Measurements from ENCODE around the gene USP2.
A peak's percentile ranks its signal among the peaks of the same experiment; 100 is the strongest.

USP2 gene

DNA sequence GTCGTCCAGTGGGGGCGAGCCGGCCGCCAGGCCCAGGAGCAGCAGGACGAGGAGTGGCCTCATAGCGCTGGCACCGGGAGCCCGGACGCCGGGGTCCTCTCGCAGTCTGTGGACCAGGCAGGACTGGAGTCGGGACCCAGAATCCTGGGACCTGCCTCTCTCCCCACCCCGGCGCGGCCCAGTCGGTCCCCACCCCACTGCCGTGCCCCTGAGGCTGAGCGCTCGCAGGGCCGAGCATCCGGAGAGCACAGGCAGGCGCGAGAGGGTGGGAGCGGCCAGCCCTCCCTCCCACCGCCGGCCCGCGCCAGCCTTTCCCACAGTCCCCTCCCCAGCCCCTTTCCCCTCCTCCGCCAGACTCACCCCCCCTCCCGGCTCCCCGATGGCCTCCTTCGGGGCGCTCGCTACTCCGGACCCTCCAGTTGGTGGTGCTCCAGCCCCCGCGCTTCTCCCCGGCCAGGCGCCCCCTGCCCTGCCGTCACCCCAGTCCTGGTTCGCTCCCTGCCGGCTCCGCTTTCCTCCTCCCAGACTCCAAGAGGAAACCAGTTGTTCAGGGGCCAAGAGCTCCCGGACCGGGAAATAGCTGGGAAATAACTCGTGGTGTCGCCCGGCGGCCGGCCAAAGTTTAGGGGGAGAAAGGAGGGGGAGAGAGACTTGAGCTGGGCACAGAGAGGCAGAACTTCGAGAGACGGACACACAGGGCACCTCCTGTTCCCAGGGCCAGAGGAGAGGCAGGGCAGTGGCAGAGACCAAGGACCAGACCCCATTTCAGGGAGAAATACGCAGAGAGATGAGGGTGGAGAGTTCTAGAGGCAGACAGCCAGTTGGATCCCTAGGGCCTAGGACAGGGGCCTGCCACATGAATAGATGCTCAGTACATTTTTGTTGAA is 40.9 kb downstream of the USP2 start, which contains the start of gene C1QTNF5:
Gene C1QTNF5 (minus strand): TSS at position 549 of the 887 bp plus-strand sequence. CDS start 486 bp downstream, at position 63.
- no peak for DNase-seq

- peak; percentile 63 for DNase-seq
Observed at GRCh38 chr11:119339589-119340334, 41.7 kb downstream of the USP2 start.

GRCh38 chr11:119338965-119339588 is 42.4 kb downstream of the USP2 start:
- DNase-seq: no peak

DNA sequence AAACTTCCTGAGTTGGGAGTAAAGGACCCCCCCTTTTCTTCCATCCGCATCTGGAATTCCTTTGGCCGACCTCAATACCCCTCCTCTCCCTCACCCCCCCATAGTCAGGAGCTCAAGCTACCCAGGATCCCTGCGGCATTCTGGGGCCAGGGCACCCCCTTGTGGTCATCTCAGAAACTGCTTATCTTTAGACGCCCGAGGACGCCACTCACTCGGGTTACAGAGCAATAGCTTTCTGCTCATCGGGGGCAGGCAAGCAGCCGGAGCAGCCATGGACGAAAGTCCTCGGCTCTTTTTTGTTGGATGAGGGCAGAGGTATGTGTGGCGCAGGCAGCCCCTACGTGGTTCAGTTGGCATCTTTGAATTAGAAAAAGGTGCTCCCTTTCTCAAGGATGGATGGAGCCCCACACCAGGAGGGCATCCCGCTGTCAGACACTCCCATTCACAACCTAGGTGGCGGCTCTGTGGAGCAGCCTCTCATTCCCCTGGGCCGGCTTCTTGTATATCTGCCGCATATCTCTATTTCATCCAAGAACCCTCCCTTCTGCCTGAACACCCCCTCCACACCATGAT is 43.1 kb downstream of the USP2 start:
- DNase-seq: peak; percentile 77

GRCh38 chr11:119337581-119338317 is 43.7 kb downstream of the USP2 start:
- DNase-seq: no peak

GRCh38 chr11:119336744-119337469 is 44.6 kb downstream of the USP2 start:
- no peak for DNase-seq

GRCh38 chr11:119335655-119336543 is 45.6 kb downstream of the USP2 start:
- no peak for DNase-seq

GRCh38 chr11:119335091-119335654 is 46.3 kb downstream of the USP2 start:
- no peak for DNase-seq

DNA sequence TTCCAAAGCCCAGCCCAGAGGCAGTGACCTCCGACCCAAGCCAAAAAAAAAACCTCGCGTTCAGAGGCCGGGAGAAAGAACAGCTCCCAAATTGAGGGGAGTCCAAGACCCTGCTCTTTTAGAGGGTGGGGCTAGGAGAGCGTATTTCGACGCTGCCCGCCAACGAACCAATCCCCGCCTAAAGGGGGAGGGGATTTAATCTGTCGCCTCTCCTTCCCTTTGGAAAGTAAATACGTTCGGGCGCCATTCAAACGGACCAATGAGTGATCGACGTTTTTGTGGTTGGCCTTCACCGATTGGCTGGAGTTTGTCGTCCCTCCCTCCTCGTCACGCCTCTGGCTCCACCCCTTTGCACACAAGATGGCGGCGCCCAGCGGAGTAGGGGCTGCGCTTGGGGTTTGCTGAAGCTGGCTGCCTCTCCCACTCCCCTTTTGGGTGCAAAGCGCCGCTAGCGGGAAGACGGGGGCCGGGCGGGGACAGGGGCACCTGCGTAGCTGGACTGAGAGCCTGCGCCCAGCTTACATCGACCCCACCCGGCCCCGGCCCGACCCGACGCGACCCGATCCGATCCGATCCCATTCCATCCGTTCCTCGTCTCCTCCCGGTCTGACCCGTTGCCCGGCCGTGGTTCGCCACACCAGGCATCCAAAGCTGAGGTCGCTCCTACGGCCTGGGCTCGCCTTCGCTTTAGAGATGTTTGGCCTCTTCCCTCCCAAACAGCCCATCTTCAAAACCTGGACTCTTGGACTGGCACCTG is 47.1 kb downstream of the USP2 start, which contains the start of gene RNF26:
Gene RNF26 (plus strand): TSS at position 354 of the 757 bp plus-strand sequence. CDS start 596 bp downstream, outside the sequence.
- peak; percentile 95 for DNase-seq

DNA sequence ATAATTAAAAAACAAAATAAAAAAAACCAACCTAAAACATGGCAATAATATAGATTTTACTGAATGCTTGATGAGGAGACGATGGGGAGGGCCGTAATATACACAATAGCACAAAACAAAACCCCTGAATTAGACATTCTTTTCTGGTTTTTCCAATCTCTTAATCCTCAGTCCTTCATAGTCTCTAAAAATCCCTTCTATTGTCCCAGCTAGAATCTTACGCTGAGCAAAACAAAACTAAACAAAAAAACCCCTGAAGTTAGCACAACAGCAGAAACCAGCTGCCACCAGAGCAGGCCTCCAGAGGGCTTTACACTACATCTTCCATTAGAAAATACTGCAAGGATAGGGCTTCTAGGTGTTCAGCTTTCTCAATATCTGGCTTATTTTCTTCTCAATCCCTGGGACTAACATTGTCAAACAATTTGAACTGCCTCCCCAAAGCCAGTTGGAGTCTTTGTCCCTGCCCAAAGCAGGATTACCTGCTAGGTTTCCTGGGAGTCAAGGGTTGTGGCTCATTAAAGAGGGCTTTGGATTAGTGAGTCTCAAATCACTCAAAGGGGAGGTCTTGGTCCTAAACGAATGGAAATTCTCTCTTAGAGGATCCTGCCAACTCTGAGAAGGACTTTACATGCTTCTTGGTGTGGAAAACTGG is 49.3 kb downstream of the USP2 start:
- DNase-seq: no peak

GRCh38 chr11:119330237-119330636 is 51.3 kb downstream of the USP2 start:
- no peak for DNase-seq

DNA sequence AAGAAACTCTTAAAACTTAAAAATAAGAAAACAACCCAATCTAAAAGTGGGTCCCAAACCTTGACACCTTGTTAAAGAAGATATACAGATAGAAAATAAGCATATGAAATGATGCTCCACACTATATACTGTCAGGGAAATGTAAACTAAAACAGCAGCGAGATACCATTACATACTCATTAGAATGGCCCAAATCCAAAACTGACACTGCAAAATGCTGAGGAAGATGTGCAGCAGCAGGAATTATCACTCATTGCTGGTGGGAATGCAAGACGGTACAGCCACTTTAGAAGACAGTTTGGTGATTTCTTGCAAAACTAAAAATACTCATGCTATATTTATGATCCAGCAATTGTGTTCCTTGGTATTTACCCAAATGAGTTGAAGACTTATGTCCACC is 52.2 kb downstream of the USP2 start:
- no peak for DNase-seq

DNA sequence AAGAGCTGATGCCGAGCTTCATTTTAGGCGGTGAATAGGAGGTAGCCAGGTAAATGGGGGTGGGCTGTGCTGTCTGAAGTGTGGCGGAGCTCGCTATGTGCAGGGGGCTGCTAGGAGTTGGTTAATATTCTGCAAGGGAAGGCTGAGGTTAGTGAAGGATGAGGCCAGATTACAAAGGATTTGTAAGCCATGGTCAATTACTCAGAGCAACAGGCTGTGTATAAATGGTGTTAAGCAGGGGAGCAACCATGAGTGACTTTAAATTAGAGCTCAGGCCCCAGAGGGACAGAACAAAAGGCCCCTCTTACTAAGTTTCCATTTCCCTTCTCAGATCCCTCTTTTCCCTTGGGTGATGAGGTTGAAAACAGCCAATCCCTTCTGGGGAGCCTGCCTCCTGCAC is 57.3 kb downstream of the USP2 start:
- DNase-seq: no peak

DNA sequence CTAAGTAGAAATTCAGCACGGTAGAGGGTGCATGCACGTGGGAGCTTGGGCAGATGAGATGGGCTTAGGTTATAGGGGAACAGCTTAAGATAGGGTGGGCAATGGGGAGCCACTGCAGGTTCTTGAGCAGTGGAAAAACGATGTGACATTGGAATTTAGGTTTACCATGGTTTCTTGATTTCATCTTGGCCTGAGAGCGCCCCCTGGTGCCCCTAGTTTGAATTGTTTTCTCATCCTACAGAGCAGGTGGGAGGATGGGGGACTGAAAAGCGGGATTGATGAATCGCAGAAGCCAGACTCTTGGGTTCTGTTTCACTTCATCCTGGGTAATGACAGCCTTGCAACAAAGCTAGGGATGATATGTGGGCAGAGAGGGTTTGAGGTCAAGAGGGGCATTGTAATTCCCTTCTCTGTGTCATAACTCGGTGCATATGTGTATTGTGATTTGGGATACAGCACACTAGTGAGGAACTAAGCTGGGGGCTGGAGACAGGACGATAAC is 57.9 kb downstream of the USP2 start:
- peak; percentile 87 for DNase-seq

DNA sequence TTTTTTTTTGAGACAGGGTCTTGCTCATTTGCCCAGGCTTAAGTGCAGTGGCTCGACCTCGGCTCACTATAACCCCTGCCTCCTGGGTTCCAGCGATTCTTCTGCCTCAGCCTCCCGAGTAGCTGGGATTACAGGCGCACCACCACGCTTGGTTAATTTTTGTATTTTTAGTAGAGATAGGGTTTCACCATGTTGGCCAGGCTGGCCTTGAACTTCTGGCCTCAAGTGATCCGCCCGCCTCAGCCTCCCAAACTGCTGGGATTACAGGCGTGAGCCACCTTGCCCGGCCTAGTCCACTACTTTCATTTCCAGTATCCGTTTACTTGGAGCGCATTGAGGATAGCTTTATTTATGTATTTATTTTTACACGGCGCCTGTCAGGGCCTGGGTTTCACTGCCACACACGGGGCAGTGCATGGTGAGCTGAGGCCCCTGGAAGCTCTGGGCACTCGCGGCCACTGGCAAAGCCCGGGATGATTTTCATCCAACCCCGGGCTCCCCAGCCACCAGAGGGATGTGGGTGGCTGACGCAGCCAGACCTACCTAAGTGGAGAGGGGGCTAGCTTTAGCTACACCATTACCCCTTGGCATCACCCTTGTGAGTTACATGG is 58.5 kb downstream of the USP2 start:
- no peak for DNase-seq

DNA sequence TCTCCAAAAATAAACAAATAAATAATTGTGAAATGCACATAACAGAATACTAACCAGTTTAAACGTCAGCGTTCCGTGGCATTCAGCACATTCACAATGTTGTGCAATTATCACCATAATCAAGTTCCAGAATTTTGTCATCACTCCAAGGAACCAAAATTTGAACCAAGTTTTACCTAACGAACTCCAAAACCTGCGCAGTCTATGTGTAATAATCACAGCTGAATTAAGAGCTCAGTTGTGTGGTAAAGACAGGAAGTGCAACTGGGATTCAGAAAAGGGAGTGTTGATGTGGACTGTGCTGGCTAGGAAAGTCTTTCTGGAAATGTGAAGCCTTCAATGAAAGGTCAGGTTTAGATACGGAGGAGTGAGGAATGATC is 59.1 kb downstream of the USP2 start:
- DNase-seq: no peak

GRCh38 chr11:119320776-119321524 is 60.5 kb downstream of the USP2 start:
- peak; percentile 73 for DNase-seq
